Upper lobe of right lung (tissue), 1 donor: ENCODE measurements around the gene JARID2. TPM values are rescaled to one million over a fixed set of nuclear protein-coding genes. Genes with fewer than 3 reads are reported as not detected.

Source experiments
- ATAC-seq: fragments of 200-7000 bp; cut with Tn5 transposase; one replicate; pipeline ENCODE4 v1.9.1; 2020; ENCODE audit warnings: mild to moderate bottlenecking, moderate library complexity
- DNase-seq: peaks from one replicate; pipeline ENCODE4 v3.0.0-alpha.2; 2020
- H3K27ac ChIP-seq: fragments of 200-600 bp; one replicate; pipeline ENCODE4 v1.8.0; 2022
- H3K27me3 ChIP-seq: fragments of 200-600 bp; one replicate; pipeline ENCODE4 v1.8.0; 2022; ENCODE audit warnings: mild to moderate bottlenecking
- H3K36me3 ChIP-seq: fragments of 200-600 bp; one replicate; pipeline ENCODE4 v1.8.0; 2022
- H3K4me1 ChIP-seq: fragments of 200-600 bp; one replicate; pipeline ENCODE4 v1.8.0; 2022
- H3K4me3 ChIP-seq: fragments of 200-600 bp; one replicate; pipeline ENCODE4 v1.8.0; 2022; ENCODE audit warnings: mild to moderate bottlenecking
- H3K9me3 ChIP-seq: fragments of 200-600 bp; one replicate; pipeline ENCODE4 v1.8.0; 2022
- CTCF ChIP-seq: fragments of 200-600 bp; IDR thresholded peaks from one replicate; pipeline ENCODE4 v1.8.0; 2022; ENCODE audit warnings: antibody characterized with exemption
- intact Hi-C: fragments of 100-400 bp; cut with DNase I; formaldehyde crosslinking; loops from one replicate; pipeline ENCODE4 v1.11.0; 2022
- total RNA-seq: library from RNA; stranded (reverse); fragmentation: NEBNext Ultra II Directional; extraction: Animal tissue kit (Norgen Biotek cat#: 25700); gene quantifications from one replicate; pipeline ENCODE4 v1.2.1, GENCODE V29; 2021
- donor health status: DM: no; HTN: yes; CAD: no; lungs with severe emphysema.

JARID2 gene
- total RNA-seq, 1 donor from 2014 or later: 15.1 TPM

- Histone ChIP-seq H3K4me1 (peaks cover 58% of the 10 kb centered on the region), H3K36me3 (no peaks in the 10 kb centered on the region), H3K27me3 (no peaks in the 10 kb centered on the region), H3K27ac (peak overlapping the region; percentile 6), H3K4me3 (no peak overlapping the region), H3K9me3 (no peaks in the 10 kb centered on the region)
- DNase-seq (no peak), ATAC-seq (no peak)
- TF ChIP-seq CTCF: no peak
- intact Hi-C loops: no loop called here
These were observed 23.1 kb downstream of the JARID2 start for GRCh38 chr6:15269011-15269410.

GRCh38 chr6:15269619-15270018 lies 23.8 kb downstream of the JARID2 start:
- DNase-seq: no peak
- no peaks in the 10 kb centered on the region for H3K27me3 ChIP-seq
- no peak for ATAC-seq
- no peak overlapping the region for H3K4me3 ChIP-seq
- TF ChIP-seq CTCF: no peak
- H3K36me3 ChIP-seq: no peaks in the 10 kb centered on the region
- H3K27ac ChIP-seq: peak overlapping the region; percentile 6
- H3K9me3 ChIP-seq: no peaks in the 10 kb centered on the region
- peaks cover 53% of the 10 kb centered on the region for H3K4me1 ChIP-seq
- intact Hi-C loops: no loop called here

- H3K36me3 ChIP-seq: no peaks in the 10 kb centered on the region
These were observed 24.5 kb downstream of the JARID2 start for GRCh38 chr6:15270402-15270801.

GRCh38 chr6:15272562-15272961 lies 26.7 kb downstream of the JARID2 start:
- no peak for DNase-seq
- TF ChIP-seq CTCF: no peak
- Histone ChIP-seq H3K4me3 (no peak overlapping the region), H3K27ac (no peak overlapping the region), H3K9me3 (no peaks in the 10 kb centered on the region), H3K27me3 (no peaks in the 10 kb centered on the region), H3K36me3 (no peaks in the 10 kb centered on the region), H3K4me1 (peaks cover 31% of the 10 kb centered on the region)
- intact Hi-C loops: no loop called here
- no peak for ATAC-seq

More at GRCh38 chr6:15270402-15270801, 24.5 kb downstream of the JARID2 start:
- no peaks in the 10 kb centered on the region for H3K9me3 ChIP-seq
- DNase-seq (no peak), ATAC-seq (no peak)
- intact Hi-C loops: no loop called here
- H3K27ac ChIP-seq: no peak overlapping the region
- peaks cover 53% of the 10 kb centered on the region for H3K4me1 ChIP-seq
- TF ChIP-seq CTCF: no peak
- no peaks in the 10 kb centered on the region for H3K27me3 ChIP-seq
- H3K4me3 ChIP-seq: no peak overlapping the region

- Histone ChIP-seq H3K9me3 (no peaks in the 10 kb centered on the region), H3K4me3 (no peak overlapping the region), H3K4me1 (peaks cover 18% of the 10 kb centered on the region), H3K27me3 (no peaks in the 10 kb centered on the region), H3K27ac (no peak overlapping the region), H3K36me3 (no peaks in the 10 kb centered on the region)
- TF ChIP-seq CTCF: peak; percentile 26
- intact Hi-C loops: no loop called here
- ATAC-seq (peak; percentile 66), DNase-seq (no peak)
These were observed 29.0 kb downstream of the JARID2 start for GRCh38 chr6:15274692-15275387.
